ENCODE measurements around the gene KIAA1328. TPM values are rescaled to one million over a fixed set of nuclear protein-coding genes. Genes with fewer than 3 reads are reported as not detected.

KIAA1328 gene
- total RNA-seq, 4 donors from 2014 or later = 12.3 to 16.6 (median 13.1) TPM

- no peak for DNase-seq (ENCODE audit: extremely low spot score)
- H3K27me3 ChIP-seq = peaks cover 0 to 76% (median 18%) of the 10 kb centered on the region in 4 donors
- H3K9me3 ChIP-seq = no peaks in the 10 kb centered on the region
- H3K36me3 ChIP-seq = no peaks in the 10 kb centered on the region
- H3K4me3 ChIP-seq = no peak overlapping the region
- WGBS = 79% methylated on average over 5 of the region's 5 CpGs
- intact Hi-C loops (cut with DNase I) = no loop called here
- no peak for TF ChIP-seq POLR2AphosphoS5 (IDR thresholded peaks at IDR 0.05)
- H3K4me1 ChIP-seq = peaks cover 0 to 1% (median under 1%) of the 10 kb centered on the region in 4 donors
- no peak overlapping the region for H3K27ac ChIP-seq (replicated peaks in 1 of 4)
Measured at GRCh38 chr18:37248281-37248680, 419.4 kb downstream of the KIAA1328 start.

DNA sequence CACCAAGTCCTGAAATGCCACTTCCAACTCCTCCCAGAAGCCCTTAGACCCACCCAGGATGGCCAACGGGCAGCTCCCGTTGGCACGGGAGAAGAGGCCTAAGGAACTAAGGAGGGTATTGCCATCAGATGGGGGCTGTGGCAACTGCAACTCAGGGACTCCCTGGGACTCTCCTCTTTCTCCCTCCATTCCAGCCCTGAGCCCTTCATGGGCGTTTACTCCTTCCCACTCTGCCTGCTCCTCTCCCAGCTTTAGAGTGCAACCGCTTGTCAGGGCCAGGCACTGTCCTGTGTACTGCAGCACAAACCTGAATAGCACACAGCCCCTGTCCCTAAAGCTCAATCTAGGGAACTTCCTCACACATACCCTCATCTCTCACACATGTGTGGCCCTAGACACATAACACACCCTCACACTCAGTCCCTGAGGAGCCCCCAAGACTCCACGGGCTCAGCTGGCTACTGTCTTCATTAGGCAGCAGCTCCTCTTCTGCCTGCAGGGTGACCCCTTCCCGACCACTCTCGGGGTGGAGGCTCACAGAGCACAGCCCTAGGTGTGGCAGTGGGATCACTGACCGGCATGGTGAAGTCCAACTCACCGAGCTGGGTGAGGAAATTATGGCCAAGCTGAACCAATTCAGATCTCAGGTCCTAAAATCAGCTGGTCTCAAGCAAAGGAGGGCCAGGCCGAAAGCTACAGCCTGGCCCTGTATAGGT, 420.4 kb downstream of the KIAA1328 start:
- Histone ChIP-seq H3K36me3 (no peaks in the 10 kb centered on the region), H3K27ac (replicated peaks in 1 of 4) (no peak overlapping the region), H3K4me3 (no peak overlapping the region), H3K27me3 (peaks cover 0 to 81% (median 22%) of the 10 kb centered on the region in 4 donors), H3K9me3 (no peaks in the 10 kb centered on the region), H3K4me1 (peaks cover 1 to 12% (median 10%) of the 10 kb centered on the region in 4 donors)
- 84% methylated on average over 7 of the region's 11 CpGs for WGBS
- TF ChIP-seq POLR2AphosphoS5 (IDR thresholded peaks at IDR 0.05) (no peak), POLR2A (IDR thresholded peaks at IDR 0.05; ENCODE audit: low read depth) (no peak), EP300 (IDR thresholded peaks at IDR 0.05) (no peak)
- TF ChIP-seq, protein P1, sequence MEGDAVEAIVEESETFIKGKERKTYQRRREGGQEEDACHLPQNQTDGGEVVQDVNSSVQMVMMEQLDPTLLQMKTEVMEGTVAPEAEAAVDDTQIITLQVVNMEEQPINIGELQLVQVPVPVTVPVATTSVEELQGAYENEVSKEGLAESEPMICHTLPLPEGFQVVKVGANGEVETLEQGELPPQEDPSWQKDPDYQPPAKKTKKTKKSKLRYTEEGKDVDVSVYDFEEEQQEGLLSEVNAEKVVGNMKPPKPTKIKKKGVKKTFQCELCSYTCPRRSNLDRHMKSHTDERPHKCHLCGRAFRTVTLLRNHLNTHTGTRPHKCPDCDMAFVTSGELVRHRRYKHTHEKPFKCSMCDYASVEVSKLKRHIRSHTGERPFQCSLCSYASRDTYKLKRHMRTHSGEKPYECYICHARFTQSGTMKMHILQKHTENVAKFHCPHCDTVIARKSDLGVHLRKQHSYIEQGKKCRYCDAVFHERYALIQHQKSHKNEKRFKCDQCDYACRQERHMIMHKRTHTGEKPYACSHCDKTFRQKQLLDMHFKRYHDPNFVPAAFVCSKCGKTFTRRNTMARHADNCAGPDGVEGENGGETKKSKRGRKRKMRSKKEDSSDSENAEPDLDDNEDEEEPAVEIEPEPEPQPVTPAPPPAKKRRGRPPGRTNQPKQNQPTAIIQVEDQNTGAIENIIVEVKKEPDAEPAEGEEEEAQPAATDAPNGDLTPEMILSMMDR (IDR thresholded peaks at IDR 0.05) = no peak
- intact Hi-C loops (cut with DNase I) = no loop called here
- DNase-seq (ENCODE audit: extremely low spot score) = no peak

DNA sequence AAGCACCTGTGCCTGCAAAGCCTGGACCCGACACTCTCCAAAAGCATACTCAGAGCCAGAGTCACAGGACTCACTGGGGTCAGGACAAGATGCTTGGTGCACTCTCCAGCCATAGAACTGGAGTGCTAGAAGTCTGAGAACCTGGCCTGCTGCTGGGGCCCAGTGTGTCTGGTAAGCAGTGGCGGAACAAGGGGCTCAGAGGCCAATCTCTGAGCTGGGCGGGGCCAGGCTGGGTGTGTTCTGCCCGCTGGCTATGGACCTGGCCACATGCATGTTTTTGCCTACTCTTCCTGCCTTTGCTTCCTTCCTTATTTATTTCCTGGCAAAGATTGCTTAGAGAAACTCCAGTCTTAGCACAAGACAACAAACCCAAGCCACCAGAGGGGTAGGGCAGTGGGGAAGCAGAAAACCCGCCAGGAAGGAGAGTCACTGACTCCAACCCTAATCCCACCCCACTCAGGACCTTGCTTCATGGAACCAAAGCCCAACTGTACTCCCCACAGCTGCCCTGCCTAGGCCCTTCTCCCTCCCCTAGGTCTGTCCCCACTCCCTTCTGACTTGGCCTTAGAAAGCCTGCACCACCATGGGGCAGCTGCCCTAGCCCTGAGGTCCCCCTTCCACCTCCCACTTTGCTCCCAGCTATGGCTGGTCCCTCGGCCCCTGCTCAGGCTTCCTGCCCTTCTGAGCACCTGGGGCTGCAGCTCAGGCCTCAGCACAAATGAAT, 421.1 kb downstream of the KIAA1328 start:
- TF ChIP-seq EP300 (IDR thresholded peaks at IDR 0.05) (no peak), POLR2AphosphoS5 (IDR thresholded peaks at IDR 0.05) (no peak), POLR2A (IDR thresholded peaks at IDR 0.05; ENCODE audit: low read depth) (no peak)
- TF ChIP-seq, protein P1 (IDR thresholded peaks at IDR 0.05) = no peak
- intact Hi-C loops (cut with DNase I) = no loop called here
- no peak overlapping the region for H3K27ac ChIP-seq (replicated peaks in 1 of 4)
- 90% methylated on average over 4 of the region's 6 CpGs for WGBS
- H3K9me3 ChIP-seq = no peaks in the 10 kb centered on the region
- peaks cover 0 to 81% (median 23%) of the 10 kb centered on the region in 4 donors for H3K27me3 ChIP-seq
- no peaks in the 10 kb centered on the region for H3K36me3 ChIP-seq
- DNase-seq (ENCODE audit: extremely low spot score) = no peak
- no peak overlapping the region for H3K4me3 ChIP-seq
- H3K4me1 ChIP-seq = peaks cover 3 to 16% (median 13%) of the 10 kb centered on the region in 4 donors

GRCh38 chr18:37251679-37252078, 422.8 kb downstream of the KIAA1328 start:
- H3K27ac ChIP-seq (replicated peaks in 1 of 4) = no peak overlapping the region
- H3K4me3 ChIP-seq = no peak overlapping the region
- no peak for DNase-seq (ENCODE audit: extremely low spot score)
- H3K4me1 ChIP-seq = peaks cover 3 to 16% (median 13%) of the 10 kb centered on the region in 4 donors
- no peak for TF ChIP-seq POLR2AphosphoS5 (IDR thresholded peaks at IDR 0.05)
- TF ChIP-seq POLR2A (IDR thresholded peaks at IDR 0.05; ENCODE audit: low read depth) = no peak
- TF ChIP-seq EP300 (IDR thresholded peaks at IDR 0.05) = no peak
- TF ChIP-seq, protein P1 (IDR thresholded peaks at IDR 0.05) = no peak
- H3K36me3 ChIP-seq = no peaks in the 10 kb centered on the region
- H3K27me3 ChIP-seq = peaks cover 0 to 92% (median 27%) of the 10 kb centered on the region in 4 donors
- intact Hi-C loops (cut with DNase I) = no loop called here
- WGBS = 68% methylated on average over 3 of the region's 3 CpGs
- H3K9me3 ChIP-seq = no peaks in the 10 kb centered on the region

- H3K4me3 ChIP-seq = no peak overlapping the region
- H3K4me1 ChIP-seq = peaks cover 3 to 16% (median 13%) of the 10 kb centered on the region in 4 donors
- WGBS = 82% methylated on average over 3 of the region's 3 CpGs
- peaks cover 0 to 98% (median 27%) of the 10 kb centered on the region in 4 donors for H3K27me3 ChIP-seq
- no peak overlapping the region for H3K27ac ChIP-seq (replicated peaks in 1 of 4)
- no peaks in the 10 kb centered on the region for H3K9me3 ChIP-seq
- no peaks in the 10 kb centered on the region for H3K36me3 ChIP-seq
- TF ChIP-seq EP300 (IDR thresholded peaks at IDR 0.05) = no peak
- TF ChIP-seq, protein P1 (IDR thresholded peaks at IDR 0.05) = no peak
- TF ChIP-seq POLR2AphosphoS5 (IDR thresholded peaks at IDR 0.05) = no peak
- intact Hi-C loops (cut with DNase I) = no loop called here
- no peak for DNase-seq (ENCODE audit: extremely low spot score)
Measured at GRCh38 chr18:37252342-37252741, 423.4 kb downstream of the KIAA1328 start.
